GM10847 (cell line): Measurements from ENCODE around the gene GRM4.

Source experiments
- POLR2A ChIP-seq: IDR thresholded peaks from 2 replicates; pipeline ENCODE4 v1.6.1; 2011; ENCODE audit not compliant: insufficient read length; ENCODE audit errors: extremely low read depth

GRM4 gene

DNA sequence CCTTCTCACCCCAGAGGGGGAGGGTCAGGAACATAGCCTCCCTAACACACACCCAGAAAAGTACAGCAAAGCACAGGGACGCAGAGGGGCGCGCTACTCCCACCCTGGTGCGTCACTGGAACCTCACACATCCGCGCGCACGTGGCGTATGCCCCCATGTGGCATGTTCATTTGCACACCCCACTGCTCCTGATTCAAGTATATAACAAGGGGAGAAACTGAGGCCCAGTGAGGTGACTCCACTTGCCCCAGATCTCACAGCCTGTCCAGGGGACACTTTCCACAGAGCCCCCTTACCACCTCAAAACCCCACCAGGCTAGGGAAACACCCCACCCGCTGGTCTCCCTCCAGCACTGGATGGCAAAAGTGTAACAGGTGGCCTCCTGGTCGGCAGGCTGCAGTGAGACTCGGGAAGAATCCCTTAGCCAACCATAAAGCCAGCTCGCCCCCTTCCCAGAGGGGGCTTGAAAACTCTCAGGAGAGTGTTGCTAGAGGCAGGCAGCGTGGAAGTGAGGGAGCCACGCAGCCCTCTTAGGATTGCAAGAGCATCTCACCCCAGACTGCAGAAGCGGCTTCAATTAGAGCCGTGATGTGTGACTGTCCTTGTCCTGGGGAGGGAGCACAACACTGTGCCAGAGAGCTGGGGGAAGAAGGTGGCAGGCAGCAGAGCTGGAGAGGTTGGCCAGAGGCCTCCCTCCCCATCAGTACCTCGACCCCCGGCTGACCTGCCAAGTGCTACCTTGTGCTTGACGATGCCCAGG lies at the start of gene GRM4:
TSS of gene GRM4 (minus strand) at position 67 of the 762 bp plus-strand sequence. CDS start 12,591 bp downstream, outside the sequence.
- no peak for TF ChIP-seq POLR2A

DNA sequence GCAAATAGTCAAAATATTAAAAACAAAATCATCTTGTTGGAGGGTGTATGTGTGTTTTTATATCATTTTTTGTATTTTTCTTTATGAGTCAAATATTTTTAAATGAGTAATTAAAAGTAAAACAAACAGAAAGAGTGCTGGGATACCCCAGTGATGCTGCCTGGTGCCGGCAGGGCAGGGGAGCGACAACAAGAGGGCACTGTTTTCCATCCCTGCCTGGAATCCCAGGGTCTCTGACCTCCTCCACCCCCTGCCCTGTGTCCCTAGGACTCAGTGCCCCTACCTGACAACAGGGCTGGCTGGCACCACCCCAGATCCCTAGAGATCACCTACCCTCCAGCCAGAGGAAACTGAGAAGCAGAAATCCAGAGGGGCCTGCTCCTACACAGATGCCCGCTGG lies 48.9 kb upstream of the GRM4 start:
- TF ChIP-seq POLR2A: no peak

DNA sequence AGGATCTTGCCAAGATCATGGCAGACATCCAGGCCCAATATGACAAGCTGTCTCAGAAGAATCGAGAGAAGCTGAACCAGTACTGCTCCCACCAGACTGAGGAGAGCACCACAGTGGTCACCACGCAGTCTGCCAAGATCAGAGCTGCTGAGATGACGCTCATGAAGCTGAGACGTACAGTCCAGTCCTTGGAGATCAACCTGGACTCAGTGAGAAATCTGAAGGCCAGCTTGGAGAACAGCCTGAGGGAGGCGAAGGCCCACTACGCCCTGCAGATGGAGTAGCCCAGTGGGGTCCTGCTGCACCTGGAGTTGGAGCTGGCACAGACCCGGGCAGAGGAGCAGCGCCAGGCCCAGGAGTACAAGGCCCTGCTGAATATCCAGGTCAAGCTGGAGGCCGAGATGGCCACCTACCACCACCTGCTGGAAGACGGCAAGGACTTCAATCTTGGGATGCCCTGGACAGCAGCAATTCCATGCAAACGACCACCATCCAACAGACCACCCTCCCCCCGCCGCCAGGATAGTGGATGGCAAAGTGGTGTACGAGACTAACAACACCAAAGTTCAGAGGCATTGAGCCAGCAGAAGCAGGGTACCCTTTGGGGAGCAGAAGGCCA lies 44.7 kb upstream of the GRM4 start:
- no peak for TF ChIP-seq POLR2A

DNA sequence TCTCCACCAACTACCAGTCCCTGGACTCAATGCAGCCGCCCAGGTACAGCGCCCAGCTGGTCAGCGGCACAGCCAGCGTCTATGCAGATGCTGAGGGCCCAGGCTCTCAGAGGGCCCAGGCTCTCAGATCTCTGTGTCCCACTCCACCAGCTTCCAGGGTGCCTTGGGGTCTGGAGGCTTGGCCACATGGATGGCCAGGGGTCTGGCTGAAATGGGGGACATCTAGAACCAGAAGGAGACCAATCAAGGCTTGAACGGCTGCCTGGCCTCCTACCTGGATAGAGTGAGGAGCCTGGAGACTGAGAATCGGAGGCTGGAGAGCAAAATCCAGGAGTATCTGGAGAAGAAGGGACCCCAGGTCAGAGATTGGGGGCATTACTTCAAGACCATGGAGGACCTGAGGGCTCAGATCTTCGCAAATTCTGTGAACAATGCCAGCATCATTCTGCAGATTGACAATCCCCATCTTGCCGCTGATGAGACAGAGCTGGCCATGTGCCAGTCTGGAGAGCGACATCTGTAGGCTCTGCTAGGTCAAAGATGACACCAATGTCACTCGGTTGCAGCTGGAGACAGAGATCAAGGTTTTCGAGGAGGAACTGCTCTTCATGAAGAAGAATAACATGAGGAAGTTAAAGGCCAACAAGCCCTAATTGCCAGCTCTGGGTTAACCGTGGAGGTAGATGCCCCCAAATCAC lies 44.1 kb upstream of the GRM4 start:
- TF ChIP-seq POLR2A: no peak

DNA sequence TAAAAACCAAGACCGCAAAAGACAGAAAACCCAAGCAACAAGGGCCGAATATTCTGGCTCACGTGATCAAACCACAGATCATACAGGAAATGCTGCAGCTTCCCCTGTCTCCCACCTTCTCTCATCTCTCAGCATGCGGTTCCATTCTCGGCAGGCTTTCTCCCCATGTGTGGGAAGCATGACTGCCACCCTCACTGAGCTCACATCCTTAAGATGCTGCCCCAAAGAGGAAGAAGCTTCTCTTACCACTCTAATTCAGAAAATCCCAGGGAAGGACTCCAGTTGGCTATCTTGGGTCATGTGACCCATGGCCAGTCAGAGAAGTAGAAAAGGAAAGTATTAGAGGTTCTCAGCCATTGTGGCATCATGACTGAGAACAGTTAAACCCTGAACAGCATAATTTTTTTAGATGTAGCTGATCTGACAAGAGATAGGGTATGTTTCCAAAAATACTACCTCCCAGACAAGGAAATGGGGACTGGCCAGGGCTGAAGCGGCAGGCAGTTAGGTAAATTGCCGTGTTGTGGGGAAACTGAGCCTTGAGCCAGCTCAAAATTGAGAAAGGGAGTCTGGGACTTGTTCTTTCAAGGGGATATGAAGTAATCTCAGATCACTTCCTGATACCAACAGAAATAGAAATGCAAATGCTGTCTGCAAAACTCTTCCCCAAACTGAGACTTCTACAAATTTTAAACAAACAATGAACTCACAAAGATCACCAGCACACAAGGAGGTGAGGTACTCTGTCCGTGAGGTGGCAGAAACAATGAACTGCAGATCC lies 37.1 kb upstream of the GRM4 start:
- no peak for TF ChIP-seq POLR2A

DNA sequence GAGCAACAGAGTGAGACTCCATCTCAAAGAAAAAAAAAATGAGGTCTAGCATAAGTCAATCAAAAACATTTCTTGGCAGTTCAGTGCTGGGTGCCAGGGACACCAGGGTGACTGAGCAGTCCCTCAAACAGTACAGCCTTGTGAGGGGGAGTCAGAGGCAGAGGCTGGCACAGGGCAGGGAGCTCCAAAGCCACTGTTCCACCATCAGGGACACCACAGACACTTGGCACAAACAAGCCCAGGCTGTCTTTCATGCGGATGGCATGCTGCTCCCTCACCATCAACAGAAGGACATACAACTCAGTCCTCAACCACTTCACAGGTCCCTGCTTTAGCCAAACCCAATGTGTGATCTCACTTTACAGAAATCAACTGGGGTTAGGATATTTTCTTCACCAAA lies 36.0 kb upstream of the GRM4 start:
- no peak for TF ChIP-seq POLR2A

DNA sequence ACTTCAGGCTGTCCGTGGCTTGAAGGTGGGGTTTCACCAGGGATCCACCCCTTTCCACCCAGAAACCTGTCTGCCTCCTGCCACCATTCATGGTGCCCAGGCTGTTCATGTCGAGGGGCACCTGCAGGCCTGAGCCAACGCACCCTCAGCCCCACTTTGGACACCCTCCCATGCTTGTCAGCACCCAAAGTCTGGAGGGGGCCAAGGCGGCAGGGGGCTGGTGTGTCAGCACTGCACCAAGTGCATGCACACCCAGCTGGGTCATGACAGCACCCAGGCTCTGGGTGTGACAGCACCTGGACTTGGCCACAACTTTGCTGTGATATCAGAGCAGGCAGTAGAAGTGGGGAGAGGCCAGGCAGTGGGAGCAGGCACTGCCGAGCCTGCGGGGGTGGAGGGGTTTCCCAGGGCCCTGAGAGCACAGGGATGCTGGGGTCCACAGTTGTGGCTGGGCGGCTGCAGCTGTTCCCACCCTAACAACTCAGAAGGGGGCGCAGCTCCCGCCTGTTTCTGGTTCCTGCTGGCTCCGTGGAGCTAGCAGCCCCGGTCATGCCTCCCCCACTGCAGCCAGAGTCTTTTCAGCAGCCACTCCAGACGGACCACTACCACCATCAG lies 33.3 kb upstream of the GRM4 start:
- TF ChIP-seq POLR2A: no peak

DNA sequence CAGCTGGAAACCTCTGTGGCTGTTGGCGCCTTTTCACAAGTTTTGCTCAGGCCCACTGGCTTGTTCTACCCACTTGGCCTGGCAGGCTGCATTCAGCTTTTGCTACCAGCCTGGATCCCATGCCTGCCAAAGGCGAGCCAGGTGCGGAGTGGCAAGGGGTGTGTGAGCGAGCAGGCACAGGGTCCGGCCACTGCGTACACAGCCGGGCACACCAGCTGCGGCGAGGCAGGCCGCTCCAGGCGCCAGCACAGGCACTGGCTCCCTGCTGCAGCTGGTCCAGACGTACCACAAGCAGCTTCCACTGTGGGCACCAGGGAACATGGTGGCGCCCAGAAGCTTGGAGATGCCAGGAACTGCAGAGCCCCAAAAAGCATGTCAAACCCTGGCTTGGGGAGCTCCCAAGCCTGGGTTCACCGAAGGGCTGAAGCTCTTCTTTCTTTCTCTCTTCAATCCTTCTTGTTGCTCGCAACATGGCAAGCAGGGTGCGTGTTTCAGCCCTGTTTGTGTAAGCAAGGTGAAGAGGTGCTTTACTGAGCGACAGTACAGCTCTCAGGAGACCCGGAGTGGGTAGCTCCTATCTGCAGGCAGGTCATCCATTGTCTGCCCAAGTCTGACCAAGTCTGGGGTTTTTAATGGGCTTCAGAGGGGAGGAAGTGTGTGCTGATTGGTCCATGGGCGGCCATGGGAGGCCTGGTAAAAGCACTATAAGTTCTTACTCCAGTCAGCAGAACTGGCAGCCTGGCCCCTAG lies 32.6 kb upstream of the GRM4 start:
- TF ChIP-seq POLR2A: no peak

DNA sequence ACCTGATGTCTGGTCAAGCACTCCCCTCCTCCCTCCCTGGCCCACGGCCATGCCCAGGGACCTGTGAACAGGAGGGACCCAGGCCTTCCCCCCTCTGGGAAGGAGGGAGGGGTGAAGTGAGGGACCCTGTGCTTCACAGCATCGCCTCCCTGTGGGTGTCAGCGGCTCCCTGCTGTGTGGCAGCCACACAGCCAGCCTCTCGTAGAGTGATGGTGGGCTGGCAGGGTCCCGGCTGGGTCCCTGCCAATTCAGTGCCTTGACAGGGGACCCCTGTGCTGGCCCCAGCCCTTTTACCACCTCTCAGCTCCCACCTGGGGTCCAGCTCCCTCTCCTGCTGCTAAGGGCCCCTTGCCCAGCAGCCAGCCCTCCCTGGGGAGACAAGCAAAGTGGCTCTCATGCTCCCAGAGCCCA lies 31.3 kb upstream of the GRM4 start:
- TF ChIP-seq POLR2A: no peak

DNA sequence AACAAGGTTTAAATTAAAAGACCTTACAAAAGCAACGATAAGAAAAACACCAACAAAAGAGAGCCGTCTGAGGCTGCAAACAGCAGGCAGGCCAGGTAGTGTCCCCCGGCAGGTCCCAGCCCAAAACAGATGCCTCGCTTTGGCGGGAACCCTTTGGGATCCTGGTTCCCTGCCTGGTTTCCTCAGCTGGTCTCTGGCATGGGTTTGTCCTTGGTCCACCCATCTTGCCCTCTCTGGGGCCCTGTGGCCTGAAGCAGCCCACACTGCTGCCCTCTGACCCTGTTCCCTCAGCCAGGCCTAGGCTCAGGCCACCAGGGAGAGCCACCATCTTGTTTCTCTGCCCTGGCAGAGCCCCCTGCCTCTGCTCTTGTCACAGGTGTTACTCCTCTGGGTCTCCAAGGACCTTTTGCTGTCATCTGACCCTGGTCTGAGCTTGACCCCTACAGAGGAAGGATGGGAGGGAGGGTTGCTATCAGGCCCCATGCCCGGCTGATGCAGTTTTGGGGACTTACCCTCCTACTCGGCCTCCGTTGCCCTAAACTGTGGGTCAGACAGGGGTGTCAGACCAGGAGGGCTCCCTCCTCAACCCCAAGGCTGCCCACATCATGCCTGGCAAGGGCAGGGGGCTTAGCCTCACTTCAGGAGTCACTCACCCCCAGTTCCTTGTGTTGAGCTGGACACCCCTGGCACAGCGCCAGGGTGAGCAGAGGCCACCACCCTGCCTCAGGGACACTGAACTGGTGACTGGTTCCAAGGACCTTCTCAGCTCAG lies 30.6 kb upstream of the GRM4 start:
- no peak for TF ChIP-seq POLR2A

DNA sequence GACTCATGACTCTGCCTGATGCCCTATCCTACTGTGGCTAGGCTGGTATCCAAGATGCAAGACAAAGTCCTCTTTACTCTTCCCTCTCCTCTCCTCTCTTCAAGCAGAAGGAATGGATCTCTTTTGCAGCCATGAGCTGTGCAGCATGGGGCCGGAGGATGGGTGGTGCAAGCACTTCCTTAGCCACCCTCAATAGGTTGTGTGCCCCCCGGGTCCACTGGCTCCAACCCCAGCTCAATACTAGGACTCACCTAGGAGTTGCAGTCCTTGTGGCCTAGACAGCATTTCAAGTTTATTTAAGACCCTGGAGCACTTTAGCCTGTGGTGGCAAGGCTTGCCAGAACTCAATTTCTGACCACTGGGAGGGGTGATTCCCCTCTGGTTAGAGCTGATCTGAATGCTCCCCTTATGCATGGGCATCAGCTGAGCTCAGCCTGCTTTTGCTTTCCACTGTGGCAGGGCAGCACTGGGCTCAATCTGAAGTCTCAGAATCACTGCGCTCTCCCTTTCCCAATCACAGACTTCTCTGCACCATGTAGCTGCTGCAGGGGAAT lies 29.0 kb upstream of the GRM4 start:
- TF ChIP-seq POLR2A: no peak

DNA sequence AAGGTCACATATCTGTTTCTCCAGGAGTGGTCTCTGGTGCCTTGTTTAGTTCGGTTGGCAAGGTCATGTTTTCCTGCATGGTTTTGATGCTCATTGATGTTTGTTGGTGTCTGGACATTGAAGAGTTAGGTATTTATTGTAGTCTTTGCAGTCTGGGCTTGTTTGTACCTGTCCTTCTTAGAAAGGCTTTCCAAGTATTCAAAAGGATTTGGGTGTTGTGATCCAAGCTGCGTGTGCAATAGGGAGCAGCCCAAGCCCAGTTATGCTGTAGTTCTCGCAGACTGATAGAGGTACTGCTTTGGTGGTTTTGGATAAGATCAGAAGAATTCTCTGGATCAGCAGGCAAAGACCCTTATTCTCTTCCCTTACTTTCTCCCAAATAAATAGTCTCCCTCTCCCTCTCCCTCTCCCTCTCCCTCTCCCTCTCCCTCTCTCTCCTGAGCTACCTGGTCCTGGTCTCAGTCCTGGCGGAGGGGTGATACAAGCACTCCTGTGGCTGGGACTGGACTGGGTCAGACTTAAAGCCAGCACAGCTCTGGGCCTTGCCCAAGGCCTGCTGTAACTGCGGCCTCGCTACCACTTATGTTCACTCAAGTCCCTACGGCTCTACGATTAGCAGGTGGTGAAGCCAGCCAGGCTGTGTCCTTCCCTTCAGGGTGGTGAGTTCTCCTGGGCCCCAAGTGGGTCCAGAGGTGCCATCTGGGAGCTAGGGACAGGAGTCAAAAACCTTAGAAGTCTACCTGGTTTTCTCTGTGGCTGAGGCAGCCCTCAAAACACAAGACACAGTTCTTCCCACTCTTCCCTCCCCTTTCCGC lies 27.3 kb upstream of the GRM4 start:
- TF ChIP-seq POLR2A: no peak
